Panc1 (cell line): ENCODE measurements around the gene SOWAHB. TPM values are rescaled to one million over a fixed set of nuclear protein-coding genes. Genes with fewer than 3 reads are reported as not detected.

Experiments
- ATAC-seq: fragments of 200-7000 bp; cut with Tn5 transposase; 2 replicates; pipeline ENCODE4 v1.9.1; 2020; ENCODE audit warnings: mild to moderate bottlenecking, moderate library complexity
- BruUV-seq: library from RNA; stranded (reverse); fragments of 400-500 nt; replicated peaks from 2 replicates; lab custom pipeline; 2021; lab: Mats Ljungman, UMichigan
- CTCF ChIA-PET: fragments of 300-600 bp; sonication (Branson Sonifier 250); formaldehyde crosslinking; loops from one replicate; lab custom pipeline; 2022; ENCODE audit warnings: antibody characterized with exemption; lab: Charles Lee
- POLR2A ChIA-PET: fragments of 300-600 bp; sonication (Branson Sonifier 250); formaldehyde crosslinking; loops from one replicate; lab custom pipeline; 2022; ENCODE audit warnings: antibody characterized with exemption; lab: Charles Lee
- DNase-seq: peaks from one replicate; pipeline ENCODE4 v3.0.0-alpha.2; 2010; ENCODE audit warnings: low read depth, low spot score
- H3K27ac ChIP-seq: 2 replicates; pipeline ENCODE4 v1.5.1; 2011; ENCODE audit warnings: mild to moderate bottlenecking, low read length, inconsistent platforms
- H3K27me3 ChIP-seq: fragments of 200-500 bp; sonication (Bioruptor generic); 2 replicates; pipeline ENCODE4 v1.6.0; 2014; ENCODE audit warnings: low read length, inconsistent platforms; ENCODE audit not compliant: control insufficient read depth, insufficient read depth
- H3K36me3 ChIP-seq: fragments of 200-500 bp; sonication (Bioruptor generic); 2 replicates; pipeline ENCODE4 v1.5.1; 2014; ENCODE audit warnings: inconsistent platforms, mild to moderate bottlenecking, low read length, moderate library complexity; ENCODE audit not compliant: control insufficient read depth, insufficient read depth
- H3K4me1 ChIP-seq: 2 replicates; pipeline ENCODE4 v1.5.1; 2011; ENCODE audit warnings: inconsistent platforms, mild to moderate bottlenecking, low read length, moderate library complexity; ENCODE audit not compliant: control insufficient read depth, insufficient read depth
- H3K4me3 ChIP-seq, 2 experiments: 2 replicates each; pipeline ENCODE4 v1.5.1; 2011 to 2012; ENCODE audit warnings: low read depth in 2 of 2, low read length in 2 of 2, mild to moderate bottlenecking in 2 of 2, inconsistent platforms in 1 of 2, moderate library complexity in 1 of 2
- H3K9me3 ChIP-seq: fragments of 200-500 bp; sonication (Bioruptor generic); 2 replicates; pipeline ENCODE4 v1.5.1; 2014; ENCODE audit warnings: low read depth, mild to moderate bottlenecking, inconsistent platforms, low read length, moderate library complexity; ENCODE audit not compliant: control insufficient read depth, insufficient read depth
- CTCF ChIP-seq: fragments of 450-650 bp; IDR thresholded peaks from 2 replicates; pipeline ENCODE4 v1.5.1; 2017; ENCODE audit warnings: mild to moderate bottlenecking
- POLR2AphosphoS5 ChIP-seq: IDR thresholded peaks from 2 replicates; pipeline ENCODE4 v1.6.1; 2012; ENCODE audit warnings: mild to moderate bottlenecking, low read depth, low read length, moderate library complexity
- REST ChIP-seq, 2 experiments: IDR thresholded peaks; 2 replicates each; pipeline ENCODE4 v1.6.1; 2011 to 2012; ENCODE audit warnings: low read depth in 2 of 2, control low read depth in 1 of 2, low read length in 1 of 2, mild to moderate bottlenecking in 1 of 2, moderate library complexity in 1 of 2; ENCODE audit not compliant: insufficient read depth in 1 of 2
- SIN3A ChIP-seq: IDR thresholded peaks from 2 replicates; pipeline ENCODE4 v1.6.1; 2012; ENCODE audit warnings: low read depth, mild to moderate bottlenecking, low read length, moderate library complexity, borderline replicate concordance; ENCODE audit not compliant: insufficient read depth
- TCF7L2 ChIP-seq: IDR thresholded peaks from 2 replicates; pipeline ENCODE4 v1.6.1; 2011; ENCODE audit warnings: mild to moderate bottlenecking, low read depth, low read length, inconsistent platforms
- in situ Hi-C: cut with HindIII; loops from 2 replicates; pipeline ENCODE4 v1.10.0; 2016; ENCODE audit warnings: low sequenced_read_pairs, low pct_unique_long_range_greater_than_20kb
- intact Hi-C: fragments of 100-400 bp; cut with micrococcal nuclease; formaldehyde crosslinking; loops from one replicate; pipeline ENCODE4 v1.10.0; 2022; ENCODE audit not compliant: unreplicated experiment
- total RNA-seq: library from RNA; stranded (reverse); gene quantifications from one replicate; pipeline ENCODE4 v1.2.1, GENCODE V29; 2021; ENCODE audit not compliant: unreplicated experiment

The SOWAHB gene
- total RNA-seq, 1 experiment from 2014 or later, result 4.0 TPM

- Histone ChIP-seq H3K36me3 (no peaks in the 10 kb centered on the region), H3K9me3 (no peaks in the 10 kb centered on the region), H3K27me3 (no peaks in the 10 kb centered on the region), H3K4me1 (no peaks in the 10 kb centered on the region), H3K4me3 (no peak overlapping the region), H3K27ac (no peak overlapping the region)
- in situ Hi-C loops, result no loop called here
- DNase-seq (no peak), ATAC-seq (no peak)
- TF ChIP-seq SIN3A (no peak), POLR2AphosphoS5 (no peak), REST (IDR thresholded peaks at IDR 0.05; ENCODE audit: insufficient read depth in 1 of 2, low read depth in 2 of 2, low read length in 1 of 2) (no peak), CTCF (no peak), TCF7L2 (no peak)
- intact Hi-C loops, result no loop called here
- ChIA-PET CTCF (no interaction called here), POLR2A (no interaction called here)
- no TSS peak for BruUV-seq
Observed at GRCh38 chr4:76867377-76867776, 30.6 kb downstream of the SOWAHB start.

- DNase-seq (no peak), ATAC-seq (no peak)
- no peaks in the 10 kb centered on the region for H3K27me3 ChIP-seq
- BruUV-seq, result no TSS peak
- intact Hi-C loops (no loop called here), in situ Hi-C loops (no loop called here)
- TF ChIP-seq CTCF, result no peak
- no peak for TF ChIP-seq POLR2AphosphoS5
- no peaks in the 10 kb centered on the region for H3K36me3 ChIP-seq
- ChIA-PET POLR2A (no interaction called here), CTCF (no interaction called here)
- H3K4me1 ChIP-seq, result no peaks in the 10 kb centered on the region
- no peak overlapping the region for H3K4me3 ChIP-seq
- no peak overlapping the region for H3K27ac ChIP-seq
- H3K9me3 ChIP-seq, result no peaks in the 10 kb centered on the region
Observed at GRCh38 chr4:76866641-76867040, 31.3 kb downstream of the SOWAHB start.
